ENCODE measurements around the gene CYYR1. TPM values are rescaled to one million over a fixed set of nuclear protein-coding genes. Genes with fewer than 3 reads are reported as not detected.

The CYYR1 gene
- total RNA-seq, 1 donor = not detected

DNA sequence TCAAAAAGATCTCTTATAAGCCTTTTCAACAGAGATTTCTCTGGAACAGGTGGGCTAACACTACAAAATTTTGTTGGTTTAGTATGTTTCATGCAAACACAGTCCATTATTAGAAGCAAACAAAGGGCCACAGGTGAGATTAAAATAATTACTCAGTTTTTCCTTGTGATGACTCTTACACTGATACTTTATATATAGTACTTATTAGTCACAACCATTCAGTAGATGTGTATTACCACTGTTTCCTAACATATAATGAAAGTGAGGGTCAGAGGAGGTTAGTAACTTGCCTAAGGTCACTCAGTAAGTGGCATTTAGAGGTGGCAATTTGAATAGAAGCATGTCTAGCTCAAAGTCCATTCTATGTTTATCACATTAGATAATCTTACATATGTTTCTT is 44.2 kb downstream of the CYYR1 start:
- H3K4me3 ChIP-seq (ENCODE audit: insufficient read depth, low read length) = no peak overlapping the region
- DNase-seq (ENCODE audit: insufficient read length, low spot score, missing footprints) = no peak
- no peak overlapping the region for H2AFZ ChIP-seq (ENCODE audit: low read length)
- no peaks in the 10 kb centered on the region for H3K36me3 ChIP-seq (ENCODE audit: insufficient read depth, low read length)
- H3K27me3 ChIP-seq (ENCODE audit: insufficient read depth, low read length) = no peaks in the 10 kb centered on the region
- no peaks in the 10 kb centered on the region for H3K4me1 ChIP-seq (ENCODE audit: insufficient read depth, low read length)
- no peaks in the 10 kb centered on the region for H4K20me1 ChIP-seq (ENCODE audit: insufficient read depth, low read length)
- no peaks in the 10 kb centered on the region for H3K9me3 ChIP-seq (ENCODE audit: low read depth, low read length)
- TF ChIP-seq, protein P1, sequence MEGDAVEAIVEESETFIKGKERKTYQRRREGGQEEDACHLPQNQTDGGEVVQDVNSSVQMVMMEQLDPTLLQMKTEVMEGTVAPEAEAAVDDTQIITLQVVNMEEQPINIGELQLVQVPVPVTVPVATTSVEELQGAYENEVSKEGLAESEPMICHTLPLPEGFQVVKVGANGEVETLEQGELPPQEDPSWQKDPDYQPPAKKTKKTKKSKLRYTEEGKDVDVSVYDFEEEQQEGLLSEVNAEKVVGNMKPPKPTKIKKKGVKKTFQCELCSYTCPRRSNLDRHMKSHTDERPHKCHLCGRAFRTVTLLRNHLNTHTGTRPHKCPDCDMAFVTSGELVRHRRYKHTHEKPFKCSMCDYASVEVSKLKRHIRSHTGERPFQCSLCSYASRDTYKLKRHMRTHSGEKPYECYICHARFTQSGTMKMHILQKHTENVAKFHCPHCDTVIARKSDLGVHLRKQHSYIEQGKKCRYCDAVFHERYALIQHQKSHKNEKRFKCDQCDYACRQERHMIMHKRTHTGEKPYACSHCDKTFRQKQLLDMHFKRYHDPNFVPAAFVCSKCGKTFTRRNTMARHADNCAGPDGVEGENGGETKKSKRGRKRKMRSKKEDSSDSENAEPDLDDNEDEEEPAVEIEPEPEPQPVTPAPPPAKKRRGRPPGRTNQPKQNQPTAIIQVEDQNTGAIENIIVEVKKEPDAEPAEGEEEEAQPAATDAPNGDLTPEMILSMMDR (IDR thresholded peaks at IDR 0.05; ENCODE audit: extremely low read depth, low read depth, low read length) = no peak
- no peak overlapping the region for H3K4me2 ChIP-seq (ENCODE audit: insufficient read depth, low read length)
- no peak overlapping the region for H3K27ac ChIP-seq (ENCODE audit: low read depth, low read length)
- no peaks in the 10 kb centered on the region for H3K79me2 ChIP-seq (ENCODE audit: insufficient read depth, low read length)

DNA sequence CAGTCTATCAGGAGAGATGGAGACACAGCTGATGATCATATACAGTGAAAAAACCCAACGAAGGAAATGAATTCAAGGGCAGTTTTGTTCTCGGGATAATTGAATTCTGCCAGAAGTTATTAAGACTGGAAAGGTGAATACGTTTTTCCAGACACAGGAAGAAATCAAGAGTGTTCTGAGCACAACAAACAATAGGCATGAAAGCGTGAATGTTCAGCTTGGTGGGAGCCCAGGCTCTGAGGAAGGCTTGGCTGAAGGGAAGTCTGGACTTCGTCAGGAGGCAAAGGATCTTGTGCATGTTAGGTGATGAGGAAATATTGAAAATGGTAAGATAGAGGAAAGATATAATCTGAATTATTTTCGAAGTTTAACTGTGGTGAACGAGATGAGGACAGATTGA is 50.4 kb downstream of the CYYR1 start:
- Histone ChIP-seq H3K4me2 (ENCODE audit: insufficient read depth, low read length) (no peak overlapping the region), H3K27ac (ENCODE audit: low read depth, low read length) (no peak overlapping the region), H3K4me3 (ENCODE audit: insufficient read depth, low read length) (no peak overlapping the region), H3K27me3 (ENCODE audit: insufficient read depth, low read length) (no peaks in the 10 kb centered on the region), H3K9me3 (ENCODE audit: low read depth, low read length) (no peaks in the 10 kb centered on the region), H4K20me1 (ENCODE audit: insufficient read depth, low read length) (no peaks in the 10 kb centered on the region), H2AFZ (ENCODE audit: low read length) (no peak overlapping the region), H3K36me3 (ENCODE audit: insufficient read depth, low read length) (no peaks in the 10 kb centered on the region), H3K79me2 (ENCODE audit: insufficient read depth, low read length) (no peaks in the 10 kb centered on the region), H3K4me1 (ENCODE audit: insufficient read depth, low read length) (no peaks in the 10 kb centered on the region)
- DNase-seq (ENCODE audit: insufficient read length, low spot score, missing footprints) = no peak
- TF ChIP-seq, protein P1 (IDR thresholded peaks at IDR 0.05; ENCODE audit: extremely low read depth, low read depth, low read length) = no peak

DNA sequence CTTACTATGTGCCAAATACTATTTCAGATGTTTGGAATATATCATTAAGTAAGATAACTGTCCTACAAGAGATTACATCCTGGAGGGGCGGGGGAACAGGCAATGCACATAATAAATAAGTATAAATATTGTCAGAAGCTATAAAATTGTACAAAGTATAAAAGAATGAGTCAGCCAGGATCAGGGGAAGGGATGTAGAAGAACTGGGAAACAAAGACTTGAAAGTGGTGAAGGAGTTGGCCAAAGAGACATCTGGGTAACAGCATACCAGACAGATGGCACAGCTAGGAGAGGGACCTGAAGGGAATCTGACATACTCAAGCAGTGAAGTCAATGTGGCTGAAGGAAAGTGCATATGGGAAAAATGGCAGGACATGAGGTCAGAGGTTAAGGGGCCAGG is 53.9 kb downstream of the CYYR1 start:
- Histone ChIP-seq H3K4me1 (ENCODE audit: insufficient read depth, low read length) (no peaks in the 10 kb centered on the region), H3K36me3 (ENCODE audit: insufficient read depth, low read length) (no peaks in the 10 kb centered on the region), H2AFZ (ENCODE audit: low read length) (no peak overlapping the region), H3K27me3 (ENCODE audit: insufficient read depth, low read length) (no peaks in the 10 kb centered on the region), H3K79me2 (ENCODE audit: insufficient read depth, low read length) (no peaks in the 10 kb centered on the region), H3K27ac (ENCODE audit: low read depth, low read length) (no peak overlapping the region), H3K4me2 (ENCODE audit: insufficient read depth, low read length) (no peak overlapping the region), H3K9me3 (ENCODE audit: low read depth, low read length) (no peaks in the 10 kb centered on the region), H4K20me1 (ENCODE audit: insufficient read depth, low read length) (no peaks in the 10 kb centered on the region), H3K4me3 (ENCODE audit: insufficient read depth, low read length) (no peak overlapping the region)
- no peak for DNase-seq (ENCODE audit: insufficient read length, low spot score, missing footprints)
- TF ChIP-seq, protein P1 (IDR thresholded peaks at IDR 0.05; ENCODE audit: extremely low read depth, low read depth, low read length) = no peak

DNA sequence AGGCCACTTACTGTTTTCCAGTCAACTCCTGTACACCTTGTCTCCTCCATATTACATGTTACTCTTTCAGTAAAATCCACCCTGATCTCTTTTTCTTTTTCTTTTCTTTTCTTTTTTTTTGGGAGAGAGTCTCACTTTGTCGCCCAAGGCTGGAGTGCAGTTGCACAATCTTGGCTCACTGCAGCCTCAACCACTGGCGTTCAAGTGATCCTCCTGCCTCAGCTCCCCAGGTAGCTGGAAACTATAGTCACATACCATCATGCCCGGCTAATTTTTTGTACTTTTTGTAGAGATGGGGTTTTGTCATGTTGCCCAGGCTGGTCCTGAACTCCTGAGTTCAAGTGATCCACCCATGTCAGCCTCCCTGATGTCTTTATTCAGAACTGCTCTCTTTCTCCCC is 57.8 kb downstream of the CYYR1 start:
- TF ChIP-seq, protein P1 (IDR thresholded peaks at IDR 0.05; ENCODE audit: extremely low read depth, low read depth, low read length) = no peak
- H3K9me3 ChIP-seq (ENCODE audit: low read depth, low read length) = no peaks in the 10 kb centered on the region
- no peaks in the 10 kb centered on the region for H3K79me2 ChIP-seq (ENCODE audit: insufficient read depth, low read length)
- no peaks in the 10 kb centered on the region for H3K4me1 ChIP-seq (ENCODE audit: insufficient read depth, low read length)
- no peak overlapping the region for H2AFZ ChIP-seq (ENCODE audit: low read length)
- H3K27me3 ChIP-seq (ENCODE audit: insufficient read depth, low read length) = no peaks in the 10 kb centered on the region
- DNase-seq (ENCODE audit: insufficient read length, low spot score, missing footprints) = no peak
- no peaks in the 10 kb centered on the region for H3K36me3 ChIP-seq (ENCODE audit: insufficient read depth, low read length)
- H4K20me1 ChIP-seq (ENCODE audit: insufficient read depth, low read length) = no peaks in the 10 kb centered on the region
- no peak overlapping the region for H3K4me3 ChIP-seq (ENCODE audit: insufficient read depth, low read length)
- H3K27ac ChIP-seq (ENCODE audit: low read depth, low read length) = no peak overlapping the region
- no peak overlapping the region for H3K4me2 ChIP-seq (ENCODE audit: insufficient read depth, low read length)
